ENCODE measurements around the gene HCRTR1. TPM values are rescaled to one million over a fixed set of nuclear protein-coding genes. Genes with fewer than 3 reads are reported as not detected.
"Not testable (repeated sequence)": the region's sequence is repeated elsewhere in the genome, so short reads cannot be mapped to it uniquely, and the experiment has no call there.

The HCRTR1 gene
- total RNA-seq, 6 experiments from 2014 or later = not detected

DNA sequence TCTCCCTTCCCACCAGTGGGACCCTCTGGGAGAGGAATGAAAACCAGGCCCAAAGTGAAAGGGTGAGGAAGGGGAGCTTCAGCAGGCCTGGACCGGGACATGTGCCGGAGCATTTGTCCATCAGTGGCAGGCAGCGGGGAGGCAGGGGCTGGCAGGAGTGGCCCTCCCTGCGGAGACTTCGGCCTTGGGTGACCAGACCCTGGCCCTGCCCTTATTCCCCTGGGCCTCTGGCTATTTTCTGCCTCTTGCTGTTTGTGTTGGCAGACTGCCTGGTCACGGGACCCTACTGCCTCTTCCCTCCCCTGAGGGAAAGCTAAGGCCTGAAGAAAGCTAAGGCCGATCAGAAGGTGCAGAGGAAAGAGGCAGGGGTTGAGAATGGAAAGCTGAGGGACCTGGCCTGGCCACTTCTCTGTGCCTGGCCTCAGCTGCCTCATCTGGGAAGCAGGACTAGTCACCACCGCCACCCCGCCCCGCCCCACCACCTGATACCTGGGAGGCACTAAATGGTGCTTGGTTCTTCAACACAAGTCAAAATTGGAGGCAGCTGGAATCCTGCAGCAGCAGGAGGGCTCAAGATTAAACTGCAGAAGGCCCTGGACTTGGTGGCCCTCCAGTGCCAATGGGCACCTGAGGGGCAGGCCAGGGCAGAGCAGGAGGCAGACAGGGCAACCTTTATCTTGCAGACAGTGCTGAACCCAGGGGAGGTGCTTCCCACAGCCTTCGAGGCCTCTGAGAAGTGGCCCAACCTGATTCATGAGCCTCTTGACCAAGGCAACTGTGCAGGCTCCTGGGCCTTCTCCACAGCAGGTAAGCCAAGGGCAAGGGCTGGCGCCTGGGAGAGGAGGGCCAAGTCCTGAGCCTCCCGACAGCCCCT lies 33.3 kb upstream of the HCRTR1 start:
- H3K27ac Mint-ChIP-seq = no peak overlapping the region
- H3K9me3 Mint-ChIP-seq = no peaks in the 10 kb centered on the region
- H3K36me3 Mint-ChIP-seq (ENCODE audit: low read depth) = no peaks in the 10 kb centered on the region
- peaks cover 21% of the 10 kb centered on the region for H3K4me1 Mint-ChIP-seq (ENCODE audit: low read depth)
- DNase-seq = no peak
- TF ChIP-seq CTCF (IDR thresholded peaks at IDR 0.05) = no peak
- no peaks in the 10 kb centered on the region; the same call in 1 of the 2 replicates for H3K27me3 Mint-ChIP-seq (ENCODE audit: insufficient read depth)
- no peak overlapping the region for H3K4me3 Mint-ChIP-seq

- Mint-ChIP-seq H3K9me3 (no peaks in the 10 kb centered on the region), H3K27ac (no peak overlapping the region), H3K4me1 (ENCODE audit: low read depth) (peaks cover 24% of the 10 kb centered on the region), H3K27me3 (ENCODE audit: insufficient read depth) (no peaks in the 10 kb centered on the region; the same call in 1 of the 2 replicates), H3K36me3 (ENCODE audit: low read depth) (no peaks in the 10 kb centered on the region), H3K4me3 (no peak overlapping the region)
- DNase-seq = no peak
- TF ChIP-seq CTCF (IDR thresholded peaks at IDR 0.05) = no peak
Measured at GRCh38 chr1:31584869-31585735, 32.4 kb upstream of the HCRTR1 start.

DNA sequence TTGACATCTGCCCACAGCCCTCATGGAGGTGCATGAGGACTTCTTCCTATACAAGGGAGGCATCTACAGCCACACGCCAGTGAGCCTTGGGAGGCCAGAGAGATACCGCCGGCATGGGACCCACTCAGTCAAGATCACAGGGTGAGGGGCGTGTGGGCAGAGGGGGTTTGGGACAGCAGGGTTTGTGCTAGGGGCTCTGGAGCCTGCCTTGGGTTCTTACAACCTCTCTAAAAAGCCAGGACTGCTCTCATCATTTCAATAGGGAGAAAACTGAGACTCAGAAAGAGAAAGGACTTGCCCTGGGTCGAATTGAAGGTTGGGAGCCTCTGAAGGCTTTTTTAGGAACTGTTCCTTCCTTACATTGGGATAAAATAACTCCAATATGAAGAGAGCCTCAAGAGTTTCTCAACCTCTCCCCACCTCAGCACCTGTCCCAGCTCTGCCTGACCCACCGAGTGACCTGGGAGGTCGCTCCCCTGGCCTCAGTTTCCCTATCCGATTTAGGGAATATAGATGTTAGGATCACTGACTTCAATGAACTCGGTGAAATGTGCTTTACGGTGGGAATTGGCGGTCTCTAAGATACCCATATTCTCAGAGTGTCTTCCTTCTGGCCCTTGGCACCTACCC lies 31.6 kb upstream of the HCRTR1 start:
- Mint-ChIP-seq H3K9me3 (no peaks in the 10 kb centered on the region), H3K4me1 (ENCODE audit: low read depth) (peaks cover 29% of the 10 kb centered on the region), H3K27me3 (ENCODE audit: insufficient read depth) (peaks cover 4% of the 10 kb centered on the region), H3K27ac (no peak overlapping the region), H3K36me3 (ENCODE audit: low read depth) (no peaks in the 10 kb centered on the region), H3K4me3 (no peak overlapping the region)
- no peak for DNase-seq
- no peak for TF ChIP-seq CTCF (IDR thresholded peaks at IDR 0.05)

GRCh38 chr1:31586376-31587327 lies 30.8 kb upstream of the HCRTR1 start:
- H3K36me3 Mint-ChIP-seq (ENCODE audit: low read depth) = no peaks in the 10 kb centered on the region
- H3K27ac Mint-ChIP-seq = no peak overlapping the region
- DNase-seq = no peak

DNA sequence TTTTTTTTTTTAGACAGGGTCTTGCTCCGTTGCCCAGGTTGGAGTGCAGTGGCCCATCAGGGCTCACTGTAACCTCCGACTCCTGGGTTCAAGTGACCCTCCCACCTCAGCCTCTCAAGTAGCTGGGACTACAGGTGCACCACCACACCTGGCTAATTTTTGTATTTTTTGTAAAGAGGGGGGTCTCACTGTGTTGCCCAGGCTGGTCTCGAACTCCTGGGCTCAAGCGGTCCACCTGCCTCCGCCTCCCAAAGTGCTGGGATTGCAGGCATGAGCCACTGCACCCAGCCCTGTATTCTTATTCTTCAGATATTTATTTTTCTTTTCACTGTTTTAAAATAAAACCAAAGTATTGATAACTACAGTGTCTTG lies 30.2 kb upstream of the HCRTR1 start:
- not testable (repeated sequence) for H3K27ac Mint-ChIP-seq; H3K9me3 Mint-ChIP-seq; H3K27me3 Mint-ChIP-seq (ENCODE audit: insufficient read depth); H3K4me3 Mint-ChIP-seq; DNase-seq; H3K36me3 Mint-ChIP-seq (ENCODE audit: low read depth)
- H3K4me1 Mint-ChIP-seq (ENCODE audit: low read depth) = peaks cover 41% of the 10 kb centered on the region

More at GRCh38 chr1:31586376-31587327, 30.8 kb upstream of the HCRTR1 start:
- no peak for TF ChIP-seq CTCF (IDR thresholded peaks at IDR 0.05)
- Mint-ChIP-seq H3K27me3 (ENCODE audit: insufficient read depth) (peaks cover 4% of the 10 kb centered on the region), H3K9me3 (no peaks in the 10 kb centered on the region), H3K4me3 (no peak overlapping the region), H3K4me1 (ENCODE audit: low read depth) (peaks cover 35% of the 10 kb centered on the region)
